H1 (cell line): ENCODE data around the gene DHCR24. TPM values are rescaled to one million over a fixed set of nuclear protein-coding genes. Genes with fewer than 3 reads are reported as not detected.

ENCODE experiments used
- CTCF ChIA-PET: fragments of 300-600 bp; sonication (Branson Sonifier 250); formaldehyde crosslinking; loops from one replicate; lab custom pipeline; 2021; ENCODE audit not compliant: partially characterized antibody; lab: Charles Lee
- POLR2A ChIA-PET: fragments of 300-600 bp; sonication (Branson Sonifier 250); formaldehyde crosslinking; loops from one replicate; lab custom pipeline; 2021; ENCODE audit warnings: inconsistent platforms; ENCODE audit not compliant: partially characterized antibody; lab: Charles Lee
- DNase-seq, 2 experiments: peaks; one replicate each; pipeline versions ENCODE4 v3.0.0 to v3.0.0-alpha.2; 2010 to 2022; ENCODE audit warnings: low spot score in 2 of 2, low read depth in 1 of 2, mixed read lengths in 1 of 2
- FAIRE-seq: peaks from 2 replicates; lab custom pipeline; 2011; peaks lifted over from hg19 to GRCh38; lab: Jason Lieb, UNC
- H2AFZ ChIP-seq: 2 replicates; pipeline ENCODE4 v1.8.1; 2012; ENCODE audit warnings: low read length, inconsistent platforms
- H2AK5ac ChIP-seq: 2 replicates; pipeline ENCODE4 v1.6.1; 2013; ENCODE audit warnings: low read depth, low read length
- H2BK120ac ChIP-seq: replicated peaks from 2 replicates; pipeline ENCODE3; 2013; ENCODE audit warnings: low read depth, low read length, inconsistent platforms
- H2BK12ac ChIP-seq: 2 replicates; pipeline ENCODE4 v1.6.1; 2013; ENCODE audit warnings: low read depth, low read length
- H2BK15ac ChIP-seq: 2 replicates; pipeline ENCODE4 v1.6.1; 2013; ENCODE audit warnings: low read length
- H2BK20ac ChIP-seq: 2 replicates; pipeline ENCODE4 v1.6.1; 2013; ENCODE audit warnings: low read length
- H2BK5ac ChIP-seq: 2 replicates; pipeline ENCODE4 v1.6.1; 2013; ENCODE audit warnings: low read depth, low read length
- H3K14ac ChIP-seq: 2 replicates; pipeline ENCODE4 v1.6.1; 2013; ENCODE audit warnings: inconsistent platforms; ENCODE audit not compliant: insufficient read length
- H3K18ac ChIP-seq: 2 replicates; pipeline ENCODE4 v1.6.1; 2013; ENCODE audit warnings: low read length; ENCODE audit errors: extremely low read depth
- H3K23ac ChIP-seq: 2 replicates; pipeline ENCODE4 v1.6.1; 2013; ENCODE audit warnings: inconsistent platforms; ENCODE audit not compliant: insufficient read length
- H3K23me2 ChIP-seq: 2 replicates; pipeline ENCODE4 v1.6.1; 2013; ENCODE audit warnings: low read depth, low read length
- H3K27ac ChIP-seq: 2 replicates; pipeline ENCODE4 v1.6.1; 2011; ENCODE audit warnings: low read depth, low read length, inconsistent platforms
- H3K27me3 ChIP-seq, 4 experiments: replicated peaks in 1 of 4; 1 replicate in 1 of 4; 2 replicates in 3 of 4; pipeline versions ENCODE4 v1.6.1 to v1.8.1; 2011 to 2013; ENCODE audit warnings: low read length in 3 of 4, mild to moderate bottlenecking in 3 of 4, inconsistent platforms in 2 of 4, mixed read lengths in 2 of 4, moderate library complexity in 1 of 4; ENCODE audit not compliant: control insufficient read depth in 3 of 4, insufficient read depth in 3 of 4; ENCODE audit errors: extremely low read depth in 1 of 4
- H3K36me3 ChIP-seq, 4 experiments: 2 replicates each; pipeline versions ENCODE4 v1.6.1 to v1.8.1; 2011 to 2013; ENCODE audit warnings: mild to moderate bottlenecking in 4 of 4, low read length in 3 of 4, moderate library complexity in 2 of 4, control low read depth in 1 of 4, inconsistent platforms in 1 of 4; ENCODE audit not compliant: insufficient read depth in 4 of 4, control insufficient read depth in 2 of 4
- H3K4ac ChIP-seq: replicated peaks from 2 replicates; pipeline ENCODE3; 2013; ENCODE audit warnings: low read length, low read depth, mixed read lengths, inconsistent platforms; ENCODE audit not compliant: insufficient read length
- H3K4me1 ChIP-seq, 4 experiments: replicated peaks in 1 of 4; 1 replicate in 1 of 4; 2 replicates in 3 of 4; pipeline versions ENCODE4 v1.6.1 to v1.8.1; 2011 to 2013; ENCODE audit warnings: low read length in 3 of 4, inconsistent platforms in 2 of 4, mixed read lengths in 1 of 4; ENCODE audit not compliant: insufficient read depth in 4 of 4, control insufficient read depth in 3 of 4
- H3K4me2 ChIP-seq, 2 experiments: 2 replicates each; pipeline versions ENCODE4 v1.6.1 to v1.8.1; 2011 to 2013; ENCODE audit warnings: low read depth in 2 of 2, low read length in 2 of 2, control low read depth in 1 of 2, inconsistent platforms in 1 of 2, mild to moderate bottlenecking in 1 of 2; ENCODE audit not compliant: insufficient read depth in 1 of 2
- H3K4me3 ChIP-seq, 4 experiments: fragments of 200-600, 300-600 bp in 1 of 4; sonication (generic), shearing (Covaris generic), sonication (Bioruptor Twin) in 1 of 4; 2 replicates each; pipeline versions ENCODE4 v1.5.1 to v1.8.1; 2011 to 2016; ENCODE audit warnings: low read length in 4 of 4, low read depth in 3 of 4, control low read depth in 2 of 4, inconsistent platforms in 2 of 4, mild to moderate bottlenecking in 2 of 4, mixed read lengths in 1 of 4, moderate library complexity in 1 of 4; ENCODE audit not compliant: insufficient read depth in 2 of 4; ENCODE audit errors: extremely low read depth in 1 of 4
- H3K56ac ChIP-seq: replicated peaks from 2 replicates; pipeline ENCODE3; 2013; ENCODE audit warnings: low read depth, mild to moderate bottlenecking, mixed read lengths, low read length, inconsistent platforms; ENCODE audit not compliant: insufficient read length
- H3K79me1 ChIP-seq: 2 replicates; pipeline ENCODE4 v1.6.1; 2013; ENCODE audit warnings: low read depth, low read length, control low read depth
- H3K79me2 ChIP-seq, 2 experiments: 2 replicates each; pipeline versions ENCODE4 v1.6.1 to v1.8.1; 2012 to 2013; ENCODE audit warnings: low read length in 2 of 2, mild to moderate bottlenecking in 2 of 2, inconsistent platforms in 1 of 2; ENCODE audit not compliant: insufficient read depth in 2 of 2, control insufficient read depth in 1 of 2
- H3K9ac ChIP-seq, 4 experiments: replicated peaks in 1 of 4; 1 replicate in 1 of 4; 2 replicates in 3 of 4; pipeline versions ENCODE4 v1.6.1 to v1.8.1; 2011 to 2013; ENCODE audit warnings: low read depth in 3 of 4, low read length in 3 of 4, control low read depth in 2 of 4, mild to moderate bottlenecking in 2 of 4, moderate library complexity in 2 of 4, inconsistent platforms in 1 of 4; ENCODE audit errors: extremely low read depth in 1 of 4
- H3K9me3 ChIP-seq, 2 experiments: 2 replicates each; pipeline versions ENCODE4 v1.6.1 to v1.8.1; 2012 to 2013; ENCODE audit warnings: mild to moderate bottlenecking in 2 of 2, moderate library complexity in 2 of 2, control low read depth in 1 of 2, inconsistent platforms in 1 of 2, low read depth in 1 of 2, low read length in 1 of 2, mixed read lengths in 1 of 2; ENCODE audit not compliant: insufficient read depth in 2 of 2
- H4K20me1 ChIP-seq, 2 experiments: replicated peaks in 1 of 2; 2 replicates each; pipeline versions ENCODE3 to v1.8.1; 2011 to 2013; ENCODE audit warnings: inconsistent platforms in 2 of 2, low read length in 2 of 2, mild to moderate bottlenecking in 1 of 2; ENCODE audit not compliant: insufficient read depth in 2 of 2, control insufficient read depth in 1 of 2
- H4K5ac ChIP-seq: 2 replicates; pipeline ENCODE4 v1.6.1; 2013; ENCODE audit warnings: low read length, low read depth, mixed read lengths, inconsistent platforms; ENCODE audit not compliant: insufficient read length
- H4K8ac ChIP-seq: 2 replicates; pipeline ENCODE4 v1.8.0; 2013; ENCODE audit warnings: mild to moderate bottlenecking, moderate library complexity, low read length, inconsistent platforms; ENCODE audit not compliant: insufficient read depth; ENCODE audit errors: extremely low read depth
- H4K91ac ChIP-seq: replicated peaks from 2 replicates; pipeline ENCODE3; 2013; ENCODE audit warnings: low read length, mixed read lengths, inconsistent platforms; ENCODE audit not compliant: insufficient read length
- BACH1 ChIP-seq: IDR thresholded peaks from 2 replicates; pipeline ENCODE4 v1.6.1; 2012; ENCODE audit warnings: low read length, improper control_type of control experiment
- CTCF ChIP-seq, 3 experiments: IDR thresholded peaks; 1 replicate in 2 of 3; 2 replicates in 1 of 3; pipeline versions ENCODE4 v1.5.1 to v1.6.1; 2011; ENCODE audit warnings: low read length in 3 of 3, mild to moderate bottlenecking in 3 of 3, inconsistent platforms in 2 of 3, low read depth in 1 of 3, moderate library complexity in 1 of 3; ENCODE audit not compliant: insufficient read depth in 1 of 3; ENCODE audit errors: control extremely low read depth in 1 of 3
- EZH2 ChIP-seq: fragments of 200-600 bp; sonication (generic); IDR thresholded peaks from 2 replicates; pipeline ENCODE4 v1.7.1; 2012; ENCODE audit warnings: low read depth, mild to moderate bottlenecking, moderate library complexity, low read length, inconsistent platforms; ENCODE audit not compliant: severe bottlenecking
- HDAC6 ChIP-seq: IDR thresholded peaks from one replicate; pipeline ENCODE4 v1.7.1; 2012; ENCODE audit warnings: low read depth, mild to moderate bottlenecking, inconsistent platforms, low read length, moderate library complexity
- NRF1 ChIP-seq: IDR thresholded peaks from 2 replicates; pipeline ENCODE4 v1.6.1; 2011; ENCODE audit warnings: mild to moderate bottlenecking, low read depth, low read length, improper control_type of control experiment
- POU5F1 ChIP-seq: IDR thresholded peaks from 2 replicates; pipeline ENCODE4 v1.6.1; 2011; ENCODE audit warnings: low read depth, mild to moderate bottlenecking, low read length, moderate library complexity
- RBBP5 ChIP-seq: IDR thresholded peaks from 2 replicates; pipeline ENCODE4 v1.7.1; 2012; ENCODE audit warnings: low read depth, mild to moderate bottlenecking, inconsistent platforms, low read length, moderate library complexity, borderline replicate concordance
- RNF2 ChIP-seq: fragments of 200-900, 300-1000 bp; sonication (generic); IDR thresholded peaks from 2 replicates; pipeline ENCODE4 v1.7.1; 2016; ENCODE audit warnings: borderline replicate concordance, low read depth, mild to moderate bottlenecking, antibody characterized with exemption, low read length; ENCODE audit not compliant: poor library complexity, severe bottlenecking; ENCODE audit errors: missing control alignments
- RXRA ChIP-seq: IDR thresholded peaks from 2 replicates; pipeline ENCODE4 v1.6.1; 2011; ENCODE audit warnings: low read depth, mild to moderate bottlenecking, low read length, moderate library complexity; ENCODE audit not compliant: insufficient read depth
- SIX5 ChIP-seq: IDR thresholded peaks from 2 replicates; pipeline ENCODE4 v1.6.1; 2011; ENCODE audit warnings: mild to moderate bottlenecking, low read depth, low read length
- SP1 ChIP-seq: IDR thresholded peaks from 2 replicates; pipeline ENCODE4 v1.6.1; 2011; ENCODE audit warnings: low read depth, low read length
- WGBS, 2 experiments: shearing (Covaris generic) in 1 of 2; methylation state at CpG; one replicate each; pipeline versions ENCODE4 v1.1.6 to v1.1.7; 2013 to 2015; ENCODE audit warnings: low lambda C conversion rate in 2 of 2, mixed read lengths in 2 of 2, inconsistent platforms in 1 of 2, low coverage in 1 of 2, missing lambda C conversion rate in 1 of 2; ENCODE audit not compliant: insufficient replicate concordance in 2 of 2, insufficient coverage in 1 of 2, insufficient read length in 1 of 2; ENCODE audit errors: extremely low coverage in 1 of 2, missing lambda C conversion rate in 1 of 2; 5-methylcytosine and 5-hydroxymethylcytosine counted together
- polyA plus RNA-seq, 7 experiments: library from polyadenylated mRNA; depleted of rRNA in 3 of 7; stranded (reverse) in 5 of 7; unstranded in 2 of 7; fragments of >200 nt in 5 of 7; fragments of 200-250 nt in 2 of 7; gene quantifications; 1 replicate in 5 of 7; 2 replicates in 1 of 7; 4 replicates in 1 of 7; pipeline versions ENCODE4 v1.2.1 to v1.2.3, GENCODE V29; 2011 to 2013; ENCODE audit warnings: missing spikeins in 2 of 7, mixed read lengths in 2 of 7
- total RNA-seq: library from RNA; stranded (reverse); fragmentation: NEBNext Ultra II Directional; extraction: Animal tissue kit (Norgen Biotek cat#: 25700); gene quantifications from 2 replicates; pipeline ENCODE4 v1.2.1, GENCODE V29; 2021

The DHCR24 gene
- total and polyA plus RNA-seq, 2 of the 8 experiments (the other 6 are each of a cell fraction or from before 2014, with no cell fraction given) = 370 to 419 TPM

- 68% methylated on average over 6 of the region's 6 CpGs; no CpG with 5 or more reads in 1 of the 2 experiments for WGBS, 2 experiments
- H3K18ac ChIP-seq = no peak overlapping the region
- no peak overlapping the region for H2BK120ac ChIP-seq
- ChIA-PET CTCF (interaction anchor here (0.6 to 1.9 kb wide), 6 partner anchors 9 to 824 kb away, joined by 3 to 5 read pairs (median 3); no protein-coding TSS in a partner anchor), POLR2A (interaction anchor here (0.9 kb wide), 1 partner anchor 31 kb away, joined by 3 read pairs; no protein-coding TSS in a partner anchor)
- no peak overlapping the region for H3K4me2 ChIP-seq
- H3K4ac ChIP-seq = no peak overlapping the region
- no peak for FAIRE-seq
- H2BK20ac ChIP-seq = no peak overlapping the region
- H3K27me3 ChIP-seq = no peaks in the 10 kb centered on the region; a peak in 2 of 7 replicates
- no peak overlapping the region for H2BK15ac ChIP-seq
- no peak overlapping the region for H3K14ac ChIP-seq
- no peak overlapping the region for H4K8ac ChIP-seq
- H3K4me3 ChIP-seq = no peak overlapping the region
- no peak overlapping the region for H2BK5ac ChIP-seq
- H3K23ac ChIP-seq = no peak overlapping the region
- no peak overlapping the region for H3K56ac ChIP-seq
- H3K4me1 ChIP-seq = peaks cover 4 to 30% (median 18%) of the 10 kb centered on the region in 4 experiments
- H3K9me3 ChIP-seq = no peaks in the 10 kb centered on the region
- no peak for DNase-seq
- no peak overlapping the region for H4K91ac ChIP-seq
- no peak overlapping the region for H3K9ac ChIP-seq
- no peaks in the 10 kb centered on the region for H4K20me1 ChIP-seq
- no peak overlapping the region for H3K27ac ChIP-seq
- no peak overlapping the region for H2BK12ac ChIP-seq
- no peak overlapping the region for H4K5ac ChIP-seq
- H3K79me1 ChIP-seq = no peaks in the 10 kb centered on the region
- H2AK5ac ChIP-seq = no peak overlapping the region
- no peaks in the 10 kb centered on the region for H3K36me3 ChIP-seq
- H3K23me2 ChIP-seq = no peaks in the 10 kb centered on the region; the same call in 1 of the 2 replicates
- no peak overlapping the region for H2AFZ ChIP-seq
- H3K79me2 ChIP-seq = no peaks in the 10 kb centered on the region
- TF ChIP-seq SP1 = no peak
- TF ChIP-seq SIX5 = no peak
- no peak for TF ChIP-seq RXRA
- no peak for TF ChIP-seq RBBP5
- no peak for TF ChIP-seq HDAC6
- TF ChIP-seq RNF2 = no peak
- no peak for TF ChIP-seq CTCF (IDR thresholded peaks at IDR 0.05; ENCODE audit: control extremely low read depth in 1 of 3, insufficient read depth in 1 of 3, low read depth in 1 of 3, low read length in 3 of 3)
- TF ChIP-seq POU5F1 = no peak
- TF ChIP-seq BACH1 = no peak
- TF ChIP-seq NRF1 = no peak
- no peak for TF ChIP-seq EZH2
These were observed 70.9 kb downstream of the DHCR24 start for GRCh38 chr1:54816130-54816529.
